Stimulated activated CD4-positive, alpha-beta T cell treated with anti-CD3 and anti-CD28 coated beads, Interleukin-12 subunit alpha, Interleukin-12 subunit beta, amount 100 ng/mL, for 4 hours (primary cell): ENCODE data around the gene LRRK1.
"Not testable (repeated sequence)": the region's sequence is repeated elsewhere in the genome, so short reads cannot be mapped to it uniquely, and the experiment has no call there.

Experiments used
- DNase-seq: peaks from one replicate; pipeline ENCODE4 v3.0.0-alpha.2; 2020

LRRK1 gene

GRCh38 chr15:101062471-101063171, 143.5 kb downstream of the LRRK1 start:
- no peak for DNase-seq

GRCh38 chr15:101063212-101063611, 144.1 kb downstream of the LRRK1 start:
- DNase-seq = no peak

- DNase-seq = no peak
Observed at GRCh38 chr15:101063891-101064794, 145.0 kb downstream of the LRRK1 start.

GRCh38 chr15:101064795-101065569, 145.8 kb downstream of the LRRK1 start:
- no peak for DNase-seq

GRCh38 chr15:101065570-101066221, 146.5 kb downstream of the LRRK1 start:
- no peak for DNase-seq

GRCh38 chr15:101066501-101067408, 147.6 kb downstream of the LRRK1 start:
- no peak for DNase-seq

GRCh38 chr15:101067660-101068522, 148.7 kb downstream of the LRRK1 start:
- no peak for DNase-seq

GRCh38 chr15:101068523-101068960, 149.4 kb downstream of the LRRK1 start:
- DNase-seq = no peak

- no peak for DNase-seq
Observed at GRCh38 chr15:101068961-101069653, 149.9 kb downstream of the LRRK1 start.

- DNase-seq = no peak
Observed at GRCh38 chr15:101069654-101069973, 150.5 kb downstream of the LRRK1 start.

- no peak for DNase-seq
Observed at GRCh38 chr15:101070024-101070423, 150.9 kb downstream of the LRRK1 start.

GRCh38 chr15:101070502-101071273, 151.5 kb downstream of the LRRK1 start:
- DNase-seq = no peak

GRCh38 chr15:101071651-101072050, 152.5 kb downstream of the LRRK1 start:
- no peak for DNase-seq

GRCh38 chr15:101072235-101072634, 153.1 kb downstream of the LRRK1 start:
- DNase-seq = not testable (repeated sequence)

- DNase-seq = not testable (repeated sequence)
Observed at GRCh38 chr15:101077806-101078668, 158.9 kb downstream of the LRRK1 start.

- no peak for DNase-seq
Observed at GRCh38 chr15:101078669-101079323, 159.6 kb downstream of the LRRK1 start.

- no peak for DNase-seq
Observed at GRCh38 chr15:101081900-101082299, 162.7 kb downstream of the LRRK1 start.
